HG03066 (cell line): ENCODE data around the gene PELI1.

Experiments used
- ATAC-seq: cut with Tn5 transposase; IDR thresholded peaks from one replicate; pipeline ENCODE4 v1.9.1; 2021; ENCODE audit warnings: low read depth; ENCODE audit not compliant: unreplicated experiment

Gene PELI1

DNA sequence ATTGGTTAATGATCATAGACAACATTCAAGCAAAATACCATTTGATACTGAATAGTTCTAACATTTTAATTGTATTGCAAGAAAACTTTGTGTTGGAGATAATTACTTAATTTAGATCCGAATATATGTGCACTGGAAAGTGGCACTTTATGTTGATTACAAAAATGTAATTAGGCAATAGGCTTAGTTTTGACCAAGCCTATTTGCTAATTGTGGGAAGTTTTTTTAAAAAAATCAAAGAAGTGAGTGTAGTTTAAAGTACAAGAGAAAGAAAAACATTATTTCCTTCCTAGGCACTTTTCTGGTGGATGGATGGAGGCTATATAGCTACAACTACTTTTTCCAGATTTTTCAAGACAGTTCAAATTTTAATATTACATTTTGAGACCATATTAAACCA, 18.3 kb upstream of the PELI1 start:
- no peak for ATAC-seq

DNA sequence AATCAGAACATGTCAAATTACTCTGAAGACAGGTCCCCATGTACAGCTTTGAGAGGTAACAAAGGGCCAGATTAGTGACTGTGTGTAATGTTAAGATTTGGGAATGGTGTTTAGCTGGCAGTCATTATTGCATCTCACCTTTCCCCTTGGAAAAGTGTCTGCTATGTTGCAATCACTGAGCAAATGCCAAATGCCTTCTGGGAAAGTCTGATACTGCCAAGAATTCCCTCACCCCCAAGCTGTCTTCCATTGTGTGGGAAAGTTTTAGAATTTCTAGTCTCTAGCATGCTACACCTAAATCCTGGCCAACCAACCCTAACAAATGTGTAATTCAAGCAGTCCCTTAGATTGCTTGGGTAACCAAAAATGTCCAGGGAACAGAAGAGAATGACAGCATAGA, 13.6 kb upstream of the PELI1 start:
- ATAC-seq, result no peak

DNA sequence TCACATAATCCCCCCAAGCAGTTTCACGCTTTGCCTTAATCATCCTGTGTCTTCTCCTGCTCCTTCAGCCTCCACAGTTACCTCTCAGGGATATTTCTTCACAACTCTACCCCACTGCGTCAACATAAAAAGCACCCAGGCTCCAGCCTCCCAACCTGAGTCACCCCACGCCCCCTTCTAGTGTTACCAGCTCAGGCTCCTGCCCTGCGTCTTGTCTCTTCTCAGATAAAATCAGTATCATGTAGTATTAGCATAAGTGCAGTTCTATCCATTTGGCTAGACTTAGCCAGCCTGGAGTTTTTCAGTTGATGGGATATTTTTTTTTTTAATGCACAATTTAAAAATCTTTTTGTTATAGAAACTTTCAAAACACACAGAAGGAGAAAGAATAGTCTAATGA, 9.6 kb upstream of the PELI1 start:
- no peak for ATAC-seq

DNA sequence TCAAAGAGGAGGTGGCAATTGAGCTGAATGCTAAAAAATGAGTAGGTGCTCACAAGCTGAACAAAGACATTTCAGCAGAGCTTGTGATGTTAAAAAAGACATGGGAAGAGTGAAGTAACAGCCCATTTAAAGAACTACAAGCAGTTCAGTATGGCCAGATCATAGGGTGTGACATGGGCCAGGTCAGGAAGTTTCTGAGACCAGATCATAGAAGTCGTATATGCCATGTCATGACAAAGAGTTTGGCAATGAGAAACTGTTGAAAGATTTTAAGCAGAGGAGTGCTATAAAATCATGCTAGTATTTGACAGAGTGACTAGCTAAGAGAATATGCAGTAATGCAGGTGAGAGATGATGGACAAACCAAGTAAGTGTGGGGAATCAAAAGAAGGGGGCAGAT, 7.3 kb upstream of the PELI1 start:
- ATAC-seq, result no peak

DNA sequence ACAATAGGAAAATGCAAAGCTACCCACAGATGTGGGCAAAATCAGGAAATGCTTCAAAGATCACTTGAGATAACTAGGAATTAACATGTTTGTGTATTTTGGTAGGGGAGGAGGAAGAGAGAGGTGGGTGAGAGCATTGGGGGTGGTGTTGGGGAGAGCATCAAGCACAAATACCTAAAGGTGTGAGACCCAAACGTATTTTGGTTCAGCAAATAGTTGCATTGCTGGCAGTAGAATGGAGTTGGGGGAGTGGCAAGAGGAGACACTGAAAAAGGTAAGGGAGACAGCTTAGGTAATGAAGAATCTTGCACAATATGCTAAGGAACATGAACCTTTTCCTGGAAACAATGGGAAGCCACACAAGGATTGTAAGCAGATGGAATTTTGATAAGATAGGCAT, 1.5 kb upstream of the PELI1 start:
- ATAC-seq, result no peak

DNA sequence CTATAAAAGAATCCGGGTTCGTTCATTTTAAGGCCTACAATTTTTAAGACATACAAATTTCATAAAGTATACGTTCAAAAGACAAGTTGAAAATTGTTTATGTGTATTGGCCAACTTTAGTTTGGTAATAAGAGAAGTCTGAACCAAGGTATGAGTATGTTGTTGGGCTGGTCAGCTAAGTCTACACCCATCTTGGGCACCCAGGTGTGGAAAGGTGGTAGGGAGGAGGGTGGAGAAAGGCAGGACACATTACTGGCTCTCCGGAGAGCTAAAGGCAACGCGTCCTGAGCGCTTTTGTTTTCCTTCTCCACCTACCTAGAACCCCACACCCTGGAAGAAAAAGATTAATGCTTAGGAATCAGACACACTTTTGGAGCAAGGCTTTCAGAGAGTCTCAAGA, 899 bp upstream of the PELI1 start:
- no peak for ATAC-seq

DNA sequence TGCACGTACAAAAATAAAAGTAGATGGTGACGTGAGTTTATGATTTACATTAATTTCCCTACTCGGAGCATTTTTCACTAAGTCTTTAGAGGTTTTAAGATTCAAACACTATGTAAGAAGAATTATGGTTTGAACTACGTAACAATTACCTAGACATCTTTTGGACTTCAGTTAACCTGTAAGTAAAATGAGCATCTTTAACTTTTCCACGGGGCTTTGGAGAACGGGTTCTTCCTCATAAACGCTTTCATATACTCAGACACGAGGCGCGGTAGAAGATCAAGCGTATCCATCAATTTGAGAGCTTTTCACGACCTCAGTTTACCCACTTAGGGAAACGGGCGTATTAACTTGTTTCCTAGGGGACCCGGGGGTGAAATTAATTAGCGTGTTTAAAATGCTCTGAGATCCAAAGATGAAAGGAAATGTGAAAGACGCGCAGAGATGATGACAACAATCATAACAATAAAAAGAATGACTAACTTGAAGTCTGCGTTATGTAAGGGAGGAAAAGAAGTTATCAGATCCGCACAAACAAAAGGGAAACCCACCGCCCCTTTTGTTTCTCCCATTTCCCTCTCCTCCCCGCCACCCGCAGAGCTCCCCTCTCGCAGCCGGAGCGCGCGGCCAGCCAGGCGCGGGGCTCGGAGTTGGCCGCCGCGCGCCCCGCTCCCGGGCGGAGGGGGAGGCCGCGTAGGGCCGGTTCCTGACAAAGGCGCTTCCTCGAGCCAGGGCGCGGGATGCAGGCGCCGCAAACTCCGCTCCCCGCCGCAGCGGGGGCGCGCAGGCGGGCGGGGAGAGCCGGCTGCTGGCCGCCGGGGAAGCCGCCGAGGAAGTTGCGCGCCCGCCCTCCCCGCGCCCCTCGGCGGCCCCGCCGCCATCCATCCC, 807 bp downstream of the PELI1 start:
- peak; percentile 9 for ATAC-seq

DNA sequence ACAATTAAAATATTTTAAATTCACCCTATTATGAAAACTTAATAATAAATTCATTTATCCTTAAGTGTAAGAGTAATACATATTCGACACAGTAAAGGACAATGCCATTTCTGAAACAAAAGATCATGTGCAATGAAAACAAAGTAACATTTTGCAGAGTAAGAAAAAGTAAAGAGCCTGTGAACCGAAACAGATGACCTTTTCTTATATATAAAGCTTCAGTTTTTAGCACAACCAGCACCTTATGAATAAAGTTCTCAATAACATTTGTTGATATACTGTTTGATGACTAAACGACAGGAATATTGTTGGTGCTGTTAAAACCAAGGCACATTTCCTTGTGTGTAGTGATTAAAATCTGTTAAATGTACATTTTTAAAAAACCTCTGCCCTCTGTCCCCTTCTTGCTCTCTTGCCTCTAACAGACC, 1.5 kb downstream of the PELI1 start:
- no peak for ATAC-seq

DNA sequence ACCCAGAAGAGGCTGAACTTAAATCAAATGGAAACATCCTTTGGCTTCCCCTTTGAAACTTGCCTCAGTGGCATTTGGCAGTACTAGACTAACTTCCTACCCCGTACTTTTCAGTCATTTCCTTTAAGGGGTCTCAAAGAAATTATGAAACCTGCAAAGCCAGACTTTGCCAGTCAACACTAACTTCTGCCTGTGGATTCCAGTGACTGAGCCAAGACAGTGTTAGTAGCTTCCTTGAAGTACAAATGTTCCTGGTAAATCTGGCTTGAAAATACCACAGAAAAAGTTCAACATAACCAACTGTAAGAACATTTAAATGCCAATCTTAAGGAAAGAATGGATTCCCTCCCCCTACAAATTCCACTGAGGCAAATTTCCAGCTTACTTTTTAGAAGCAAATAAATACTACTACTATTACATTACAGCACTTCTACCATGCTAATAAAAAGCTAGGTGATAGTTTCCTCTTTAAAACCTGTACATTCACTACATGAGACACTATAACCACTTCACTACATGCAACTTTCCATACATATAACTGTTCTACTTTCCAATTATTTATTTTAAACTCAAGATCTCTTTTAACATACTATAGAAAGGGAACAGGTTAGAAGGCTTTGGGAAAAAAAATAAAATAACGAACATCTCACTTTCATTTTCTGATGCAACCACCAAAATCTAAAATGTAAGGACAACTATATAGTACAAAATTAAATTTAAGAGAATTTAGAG, 2.4 kb downstream of the PELI1 start:
- ATAC-seq, result no peak

DNA sequence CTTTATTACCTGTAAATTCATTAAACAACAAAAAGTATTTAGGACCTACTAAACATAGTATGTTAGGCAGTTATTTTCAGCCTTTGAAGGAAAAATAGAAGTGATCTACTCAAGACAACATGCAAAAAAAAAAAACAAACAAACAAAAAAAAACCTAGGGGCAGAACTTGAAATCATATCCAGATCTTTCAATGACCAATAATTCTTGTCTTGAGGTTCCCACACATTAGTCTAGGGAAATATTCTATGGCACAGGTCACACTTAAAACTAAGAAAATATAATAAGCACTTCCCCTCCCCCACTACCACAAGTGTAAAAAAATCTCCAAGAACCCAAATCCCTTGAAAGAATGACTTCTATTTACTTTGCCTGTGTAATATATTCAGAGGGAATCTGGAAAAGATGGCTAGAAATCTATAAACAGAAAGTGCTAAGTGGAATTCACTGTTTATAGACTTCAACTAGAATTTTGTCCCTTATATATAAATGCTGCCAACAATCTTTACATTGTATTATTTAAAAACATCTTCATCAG, 3.5 kb downstream of the PELI1 start:
- no peak for ATAC-seq

DNA sequence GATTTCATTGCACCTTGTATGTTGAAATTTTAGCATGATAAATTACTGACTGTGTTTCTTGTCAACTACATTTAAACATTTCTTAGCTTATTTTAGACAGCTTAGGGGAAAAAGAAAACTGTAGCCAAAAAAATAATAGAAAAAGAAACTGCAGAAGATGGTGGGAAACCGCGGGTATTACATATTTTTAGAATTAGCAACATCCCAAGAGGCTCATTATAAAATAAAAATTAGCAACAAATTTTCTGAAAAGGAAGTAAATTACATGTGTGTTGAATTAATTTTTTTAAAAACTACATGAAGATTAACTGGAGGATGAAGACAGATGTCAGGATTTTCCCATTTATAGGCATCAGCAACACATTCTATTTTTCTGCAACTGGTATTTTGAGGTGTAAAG, 4.3 kb downstream of the PELI1 start:
- no peak for ATAC-seq

DNA sequence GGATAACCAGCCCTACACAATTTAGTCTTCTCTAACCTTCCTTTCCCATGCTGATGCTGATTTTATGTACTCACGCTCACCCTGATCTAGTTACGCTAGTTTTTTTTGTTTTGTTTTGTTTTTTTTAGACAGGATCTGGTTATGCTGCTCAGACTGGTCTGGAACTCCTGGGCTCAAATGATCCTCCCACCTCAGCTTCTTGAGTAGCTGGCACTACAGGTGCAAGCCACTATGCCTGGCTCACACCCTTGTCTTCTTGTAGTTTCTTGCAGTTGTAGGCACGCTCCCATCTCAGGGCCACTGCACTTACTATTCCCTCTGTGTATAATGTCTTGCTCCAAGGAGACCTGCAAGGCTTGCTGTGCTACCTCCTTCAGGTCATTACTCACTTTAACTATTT, 6.2 kb downstream of the PELI1 start:
- no peak for ATAC-seq

DNA sequence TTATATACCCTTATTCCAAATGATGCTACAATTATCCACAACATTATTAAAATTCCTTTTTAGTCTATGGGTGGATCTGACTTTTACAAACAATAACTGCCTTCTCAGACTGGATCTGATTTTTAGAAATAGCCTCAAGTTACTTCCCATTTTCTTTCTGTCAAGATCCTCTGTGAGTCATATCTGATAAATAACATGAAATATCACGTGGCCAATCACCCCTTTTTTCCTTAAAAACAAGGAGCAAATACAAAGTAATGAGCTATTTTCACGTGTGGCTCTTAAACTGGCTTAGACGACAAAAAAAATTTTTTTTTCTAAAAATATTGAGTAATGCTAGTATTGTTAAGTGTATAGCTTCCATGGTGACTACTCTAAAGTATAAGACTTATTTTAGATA, 6.7 kb downstream of the PELI1 start:
- no peak for ATAC-seq

DNA sequence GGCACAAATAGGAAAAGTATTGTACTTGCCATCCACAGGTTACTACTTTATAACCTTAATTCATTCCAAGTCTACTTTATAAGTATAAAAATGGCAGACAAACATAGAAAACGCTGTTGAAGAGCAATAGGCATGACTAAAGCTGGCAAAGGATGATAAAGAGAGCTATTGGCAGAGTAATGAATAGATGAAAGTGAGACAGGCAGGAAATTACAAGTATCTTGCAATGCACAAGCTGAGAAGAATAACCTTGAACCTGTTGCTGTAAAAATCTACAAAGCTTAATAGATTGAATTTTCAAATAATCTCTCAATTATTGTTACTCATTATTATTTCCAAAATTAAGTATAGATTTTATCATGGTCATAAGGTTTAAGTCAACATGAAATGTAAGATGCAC, 8.8 kb downstream of the PELI1 start:
- ATAC-seq, result no peak

DNA sequence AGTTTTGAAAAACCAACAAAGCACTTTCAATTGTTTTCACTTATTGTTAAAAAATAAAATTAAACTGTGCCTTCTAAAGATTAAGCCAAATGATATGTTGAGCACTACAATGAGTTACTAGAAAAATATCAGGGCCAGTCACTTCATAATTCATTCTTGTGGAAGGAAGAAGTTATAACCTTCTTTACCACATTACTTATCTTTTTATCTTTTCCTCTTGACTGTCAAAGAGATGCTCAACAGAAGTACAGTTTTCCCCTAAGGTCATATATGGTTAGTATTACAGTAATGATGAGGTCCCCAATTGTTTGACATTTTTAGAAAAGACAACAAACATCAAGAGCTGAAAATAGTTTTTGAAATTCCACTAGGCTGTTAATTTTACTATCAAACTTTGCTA, 9.4 kb downstream of the PELI1 start:
- ATAC-seq, result no peak

DNA sequence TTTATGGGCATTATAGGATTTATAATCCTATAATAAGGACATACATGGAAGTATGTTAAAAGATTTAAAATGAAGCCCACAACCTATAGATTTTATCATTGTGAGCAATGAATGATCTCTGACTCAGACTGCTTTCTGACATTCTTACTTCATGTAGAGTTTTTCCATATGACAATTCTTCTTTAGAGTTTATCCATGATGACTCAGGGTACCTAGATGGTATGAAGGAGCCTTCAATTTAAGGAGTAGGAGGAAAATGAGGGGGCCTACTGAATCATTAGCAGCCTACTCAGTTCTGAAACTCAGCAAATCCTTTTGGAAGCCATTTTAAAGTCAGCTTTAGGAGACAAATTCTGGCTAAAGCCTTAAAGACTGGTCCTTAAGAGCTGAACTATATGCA, 10.4 kb downstream of the PELI1 start:
- no peak for ATAC-seq

DNA sequence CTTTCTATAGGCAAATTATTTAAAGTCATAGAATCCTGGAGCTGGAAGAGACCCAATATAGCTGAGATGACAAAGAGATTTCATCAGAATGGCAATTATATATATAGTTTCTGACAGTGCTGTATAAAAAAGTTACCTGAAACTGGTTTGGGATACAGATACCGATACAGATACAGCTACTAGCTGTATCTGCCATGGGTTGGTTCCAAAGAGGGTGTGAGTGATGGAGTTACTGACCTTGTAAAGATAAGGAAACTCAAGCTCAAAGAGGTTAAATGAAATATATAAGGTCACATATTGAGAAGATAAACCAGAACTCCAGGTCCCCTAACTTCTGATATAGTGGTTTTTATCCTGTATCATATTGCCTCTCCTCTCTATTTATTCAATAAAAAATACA, 10.9 kb downstream of the PELI1 start:
- ATAC-seq, result no peak

DNA sequence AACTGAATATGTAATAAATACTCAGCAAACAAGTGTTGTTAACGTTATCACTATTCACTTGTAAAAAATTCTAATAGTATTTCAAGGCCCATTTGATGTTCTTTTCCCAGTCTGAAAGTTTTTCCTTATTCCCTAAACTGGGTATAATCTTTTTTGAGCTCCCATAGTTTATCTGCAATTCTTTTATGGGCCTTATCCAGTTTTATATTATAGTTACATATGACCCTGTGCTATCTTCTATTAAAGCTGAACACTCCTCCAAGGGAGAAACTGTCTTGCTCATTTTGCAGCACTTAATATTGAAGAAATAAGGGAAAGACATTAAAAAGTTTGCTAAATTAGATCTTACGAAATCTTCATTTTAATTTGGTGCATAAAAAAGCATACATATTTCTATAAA, 13.9 kb downstream of the PELI1 start:
- ATAC-seq, result no peak

DNA sequence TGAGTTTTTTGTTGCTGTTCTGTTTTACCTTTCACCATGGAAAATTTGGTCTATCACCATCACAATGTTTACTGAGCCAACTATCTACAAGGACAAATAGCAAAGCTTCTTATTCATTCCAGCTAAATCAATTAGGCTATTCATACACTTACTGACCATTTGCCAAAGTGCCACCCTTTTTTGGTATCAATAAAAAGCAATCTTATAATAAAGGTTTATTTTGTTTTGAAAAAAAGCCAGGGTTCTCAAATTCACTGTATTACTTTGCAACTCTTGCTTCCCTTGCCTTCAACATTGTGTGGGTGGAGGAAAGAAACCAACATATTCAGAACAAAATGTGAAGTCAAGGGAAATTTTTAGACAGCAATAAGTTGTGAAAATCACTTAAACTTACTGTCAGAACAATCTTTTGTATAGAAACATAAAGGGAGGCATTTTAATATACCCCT, 15.3 kb downstream of the PELI1 start:
- no peak for ATAC-seq

DNA sequence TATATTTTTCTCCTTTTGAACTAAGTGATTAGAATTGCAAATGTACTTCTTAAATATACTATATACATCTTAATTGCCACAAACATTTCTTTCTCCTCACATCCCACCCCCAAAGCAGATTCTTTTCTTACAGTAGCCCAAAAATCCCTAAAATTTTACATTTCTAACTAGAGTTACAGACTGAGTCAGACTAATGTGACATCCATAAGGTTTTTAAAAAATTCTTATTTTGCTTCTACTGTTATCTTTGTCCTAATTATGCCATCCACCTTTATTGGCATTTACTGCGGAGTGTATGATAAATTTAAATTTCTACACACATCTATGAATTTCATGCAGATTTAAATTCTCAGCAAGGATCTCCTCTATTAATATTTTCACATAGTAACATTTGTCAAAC, 15.8 kb downstream of the PELI1 start:
- no peak for ATAC-seq

DNA sequence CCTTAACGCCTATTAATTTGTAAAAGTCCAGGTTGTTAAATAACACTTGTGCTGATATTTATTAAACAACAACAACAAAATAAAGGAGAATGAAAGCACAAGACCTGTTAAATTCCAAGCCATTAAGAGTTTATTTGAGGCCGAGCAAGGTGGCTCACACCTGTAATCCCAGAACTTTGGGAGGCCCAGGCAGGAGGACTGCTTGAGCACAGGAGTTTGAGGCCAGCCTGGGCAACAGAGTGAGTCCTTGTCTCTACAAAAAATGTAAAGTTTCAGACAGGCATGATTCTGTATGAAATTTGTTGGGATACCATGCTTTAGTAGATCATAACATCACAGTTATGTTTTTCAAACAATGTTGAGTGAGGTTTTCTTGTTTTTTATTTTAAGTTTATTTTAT, 17.1 kb downstream of the PELI1 start:
- ATAC-seq, result no peak

DNA sequence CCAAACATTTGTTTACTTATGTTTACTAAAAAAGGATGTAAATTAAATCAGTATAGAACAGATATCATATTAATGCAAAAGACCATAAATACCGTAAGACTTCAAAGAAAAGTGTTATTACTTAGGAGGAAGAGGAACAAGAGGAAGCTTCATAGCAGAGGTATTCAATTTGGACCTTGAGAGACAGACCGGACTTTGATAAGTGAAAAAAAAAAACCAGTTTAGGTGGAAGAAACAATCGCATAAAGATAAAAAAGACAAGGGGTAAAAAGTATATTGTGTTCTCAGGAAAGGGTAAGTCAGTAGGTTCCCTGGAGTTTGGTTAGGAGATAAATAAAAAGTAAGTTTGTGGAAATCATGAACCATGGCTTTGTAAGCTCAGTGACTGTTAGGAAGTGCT, 17.6 kb downstream of the PELI1 start:
- ATAC-seq, result no peak
